HEK293 (cell line): ENCODE data around the gene HSD17B1.

Experiments
- GFI1B ChIP-seq: fragments of 450-650 bp; formaldehyde crosslinking; IDR thresholded peaks from 2 replicates; pipeline ENCODE4 v1.5.1; 2016; ENCODE audit warnings: missing biosample characterization, missing genetic modification characterization
- HOXD13 ChIP-seq: sonication (generic); formaldehyde crosslinking; IDR thresholded peaks from 2 replicates; pipeline ENCODE4 v1.8.0; 2022; ENCODE audit warnings: missing genetic modification reagents, borderline replicate concordance
- KLF1 ChIP-seq: fragments of 450-650 bp; formaldehyde crosslinking; IDR thresholded peaks from 2 replicates; pipeline ENCODE4 v1.5.1; 2016; ENCODE audit warnings: missing biosample characterization, missing genetic modification characterization
- KLF16 ChIP-seq: fragments of 450-650 bp; formaldehyde crosslinking; IDR thresholded peaks from 2 replicates; pipeline ENCODE4 v1.5.1; 2017; ENCODE audit warnings: missing biosample characterization, missing genetic modification characterization
- PRDM1 ChIP-seq: fragments of 450-650 bp; formaldehyde crosslinking; IDR thresholded peaks from 2 replicates; pipeline ENCODE4; 2016; ENCODE audit warnings: missing biosample characterization, missing genetic modification characterization
- RBAK ChIP-seq: fragments of 450-650 bp; formaldehyde crosslinking; IDR thresholded peaks from 2 replicates; pipeline ENCODE4 v1.5.1; 2016; ENCODE audit warnings: missing biosample characterization, missing genetic modification characterization
- REPIN1 ChIP-seq: fragments of 450-650 bp; formaldehyde crosslinking; IDR thresholded peaks from 2 replicates; pipeline ENCODE4 v1.5.1; 2017; ENCODE audit warnings: missing biosample characterization, missing genetic modification characterization, low read depth
- SCRT2 ChIP-seq: fragments of 450-650 bp; formaldehyde crosslinking; IDR thresholded peaks from 2 replicates; pipeline ENCODE4 v1.5.1; 2016; ENCODE audit warnings: missing biosample characterization, missing genetic modification characterization
- SP7 ChIP-seq: fragments of 450-650 bp; formaldehyde crosslinking; IDR thresholded peaks from 2 replicates; pipeline ENCODE4 v1.5.1; 2016; ENCODE audit warnings: missing biosample characterization, missing genetic modification characterization
- ZBTB10 ChIP-seq: fragments of 450-650 bp; formaldehyde crosslinking; IDR thresholded peaks from 2 replicates; pipeline ENCODE4 v1.5.1; 2016; ENCODE audit warnings: missing biosample characterization, missing genetic modification characterization
- ZBTB21 ChIP-seq: fragments of 450-650 bp; formaldehyde crosslinking; IDR thresholded peaks from 2 replicates; pipeline ENCODE4 v1.5.1; 2017; ENCODE audit warnings: missing biosample characterization, missing genetic modification characterization
- ZBTB48 ChIP-seq: fragments of 450-650 bp; formaldehyde crosslinking; IDR thresholded peaks from 2 replicates; pipeline ENCODE4 v1.5.1; 2016; ENCODE audit warnings: missing biosample characterization, missing genetic modification characterization
- ZBTB8A ChIP-seq: fragments of 450-650 bp; formaldehyde crosslinking; IDR thresholded peaks from 2 replicates; pipeline ENCODE4 v1.5.1; 2016; ENCODE audit warnings: missing biosample characterization, missing genetic modification characterization
- ZNF10 ChIP-seq: fragments of 450-650 bp; formaldehyde crosslinking; IDR thresholded peaks from 2 replicates; pipeline ENCODE4 v1.5.1; 2017; ENCODE audit warnings: missing biosample characterization, missing genetic modification characterization
- ZNF169 ChIP-seq: fragments of 450-650 bp; formaldehyde crosslinking; IDR thresholded peaks from 2 replicates; pipeline ENCODE4 v1.5.1; 2016; ENCODE audit warnings: missing biosample characterization, missing genetic modification characterization
- ZNF174 ChIP-seq: fragments of 450-650 bp; formaldehyde crosslinking; IDR thresholded peaks from 2 replicates; pipeline ENCODE4 v1.5.0; 2017; ENCODE audit warnings: missing biosample characterization, mild to moderate bottlenecking, missing genetic modification characterization
- ZNF221 ChIP-seq: fragments of 450-650 bp; formaldehyde crosslinking; IDR thresholded peaks from 2 replicates; pipeline ENCODE4 v1.5.1; 2017; ENCODE audit warnings: missing biosample characterization, missing genetic modification characterization, borderline replicate concordance
- ZNF239 ChIP-seq: fragments of 450-650 bp; formaldehyde crosslinking; IDR thresholded peaks from 2 replicates; pipeline ENCODE4 v1.5.1; 2016; ENCODE audit warnings: missing biosample characterization, missing genetic modification characterization
- ZNF292 ChIP-seq: fragments of 450-650 bp; formaldehyde crosslinking; IDR thresholded peaks from 2 replicates; pipeline ENCODE4 v1.5.1; 2016; ENCODE audit warnings: low read depth, missing biosample characterization, missing genetic modification characterization, borderline replicate concordance
- ZNF354C ChIP-seq: fragments of 450-650 bp; formaldehyde crosslinking; IDR thresholded peaks from 2 replicates; pipeline ENCODE4 v1.5.1; 2016; ENCODE audit warnings: missing biosample characterization, missing genetic modification characterization, low read depth, borderline replicate concordance
- ZNF48 ChIP-seq: fragments of 450-650 bp; formaldehyde crosslinking; IDR thresholded peaks from 2 replicates; pipeline ENCODE4 v1.5.1; 2016; ENCODE audit warnings: missing biosample characterization, missing genetic modification characterization
- ZNF510 ChIP-seq: fragments of 450-650 bp; formaldehyde crosslinking; IDR thresholded peaks from 2 replicates; pipeline ENCODE4 v1.5.1; 2018; ENCODE audit warnings: mild to moderate bottlenecking, missing genetic modification characterization, missing biosample characterization; ENCODE audit not compliant: insufficient replicate concordance
- ZNF549 ChIP-seq: fragments of 450-650 bp; IDR thresholded peaks from 2 replicates; pipeline ENCODE4 v1.5.1; 2018; ENCODE audit warnings: missing biosample characterization, missing genetic modification characterization, mild to moderate bottlenecking, inconsistent platforms, moderate library complexity
- ZNF600 ChIP-seq: fragments of 450-650 bp; formaldehyde crosslinking; IDR thresholded peaks from 2 replicates; pipeline ENCODE4 v1.5.1; 2016; ENCODE audit warnings: missing biosample characterization, missing genetic modification characterization
- ZNF660 ChIP-seq: fragments of 450-650 bp; IDR thresholded peaks from 2 replicates; pipeline ENCODE4 v1.5.1; 2018; ENCODE audit warnings: missing biosample characterization, mild to moderate bottlenecking, missing genetic modification characterization
- ZNF707 ChIP-seq: fragments of 450-650 bp; formaldehyde crosslinking; IDR thresholded peaks from 2 replicates; pipeline ENCODE4 v1.5.1; 2016; ENCODE audit warnings: missing biosample characterization, missing genetic modification characterization
- ZSCAN16 ChIP-seq: fragments of 450-650 bp; formaldehyde crosslinking; IDR thresholded peaks from 2 replicates; pipeline ENCODE4 v1.5.1; 2016; ENCODE audit warnings: missing biosample characterization, missing genetic modification characterization
- ZSCAN30 ChIP-seq: fragments of 450-650 bp; IDR thresholded peaks from 2 replicates; pipeline ENCODE4 v1.5.1; 2018; ENCODE audit warnings: missing biosample characterization, mild to moderate bottlenecking, missing genetic modification characterization, moderate library complexity
- TF ChIP-seq, protein P1 (sequence below): fragments of 450-650 bp; formaldehyde crosslinking; IDR thresholded peaks from 2 replicates; pipeline ENCODE4 v1.5.1; 2016; ENCODE audit warnings: missing biosample characterization, missing genetic modification characterization
- TF ChIP-seq, protein P2 (sequence below): fragments of 450-650 bp; formaldehyde crosslinking; IDR thresholded peaks from 2 replicates; pipeline ENCODE4 v1.5.1; 2016; ENCODE audit warnings: missing biosample characterization, missing genetic modification characterization, low read depth
- TF ChIP-seq, protein P3 (sequence below): fragments of 450-650 bp; formaldehyde crosslinking; IDR thresholded peaks from 2 replicates; pipeline ENCODE4 v1.5.1; 2016; ENCODE audit warnings: missing biosample characterization, missing genetic modification characterization, borderline replicate concordance
- TF ChIP-seq, protein P4 (sequence below): fragments of 450-650 bp; formaldehyde crosslinking; IDR thresholded peaks from 2 replicates; pipeline ENCODE4 v1.5.1; 2016; ENCODE audit warnings: missing biosample characterization, missing genetic modification characterization, low read depth

Gene HSD17B1

GRCh38 chr17:42566883-42567573 is 14.3 kb downstream of the HSD17B1 start, which contains the start of gene MLX (continued):
- TF ChIP-seq SP7 (tag by site-specific recombination) (peak; percentile 75), ZBTB48 (tag by site-specific recombination) (peak; percentile 82), ZBTB21 (tag by site-specific recombination) (no peak; the same call in 1 of the 2 replicates), ZNF174 (tag by site-specific recombination) (no peak), ZNF600 (no peak), PRDM1 (tag by site-specific recombination) (no peak), RBAK (tag by site-specific recombination) (no peak), ZBTB10 (tag by site-specific recombination) (peak; percentile 53; the same call in 1 of the 2 replicates), ZNF549 (no peak), ZSCAN30 (tag by site-specific recombination) (peak; percentile 64), ZNF354C (tag by site-specific recombination) (no peak), ZSCAN16 (no peak), REPIN1 (tag by site-specific recombination) (0 out of 2 replicates have a peak, but pooled peaks have one; percentile 70), ZNF221 (tag by site-specific recombination) (no peak), ZNF707 (tag by site-specific recombination) (no peak), ZNF10 (tag by site-specific recombination) (0 out of 2 replicates have a peak, but pooled peaks have one; percentile 39), ZNF510 (tag by site-specific recombination) (no peak), ZNF239 (no peak), KLF1 (tag by site-specific recombination) (peak; percentile 90), GFI1B (tag by site-specific recombination) (no peak), ZBTB8A (peak; percentile 82), ZNF48 (no peak), SCRT2 (tag by site-specific recombination) (no peak; the same call in 1 of the 2 replicates), KLF16 (peak; percentile 78), HOXD13 (CRISPR knock-in tag) (no peak), ZNF660 (tag by site-specific recombination) (peak; percentile 41; the same call in 1 of the 2 replicates), ZNF169 (tag by site-specific recombination) (no peak), ZNF292 (tag by site-specific recombination) (no peak)
- TF ChIP-seq, protein P1, sequence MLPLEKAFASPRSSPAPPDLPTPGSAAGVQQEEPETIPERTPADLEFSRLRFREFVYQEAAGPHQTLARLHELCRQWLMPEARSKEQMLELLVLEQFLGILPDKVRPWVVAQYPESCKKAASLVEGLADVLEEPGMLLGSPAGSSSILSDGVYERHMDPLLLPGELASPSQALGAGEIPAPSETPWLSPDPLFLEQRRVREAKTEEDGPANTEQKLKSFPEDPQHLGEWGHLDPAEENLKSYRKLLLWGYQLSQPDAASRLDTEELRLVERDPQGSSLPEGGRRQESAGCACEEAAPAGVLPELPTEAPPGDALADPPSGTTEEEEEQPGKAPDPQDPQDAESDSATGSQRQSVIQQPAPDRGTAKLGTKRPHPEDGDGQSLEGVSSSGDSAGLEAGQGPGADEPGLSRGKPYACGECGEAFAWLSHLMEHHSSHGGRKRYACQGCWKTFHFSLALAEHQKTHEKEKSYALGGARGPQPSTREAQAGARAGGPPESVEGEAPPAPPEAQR (tag by site-specific recombination), result no peak
- TF ChIP-seq, protein P2, sequence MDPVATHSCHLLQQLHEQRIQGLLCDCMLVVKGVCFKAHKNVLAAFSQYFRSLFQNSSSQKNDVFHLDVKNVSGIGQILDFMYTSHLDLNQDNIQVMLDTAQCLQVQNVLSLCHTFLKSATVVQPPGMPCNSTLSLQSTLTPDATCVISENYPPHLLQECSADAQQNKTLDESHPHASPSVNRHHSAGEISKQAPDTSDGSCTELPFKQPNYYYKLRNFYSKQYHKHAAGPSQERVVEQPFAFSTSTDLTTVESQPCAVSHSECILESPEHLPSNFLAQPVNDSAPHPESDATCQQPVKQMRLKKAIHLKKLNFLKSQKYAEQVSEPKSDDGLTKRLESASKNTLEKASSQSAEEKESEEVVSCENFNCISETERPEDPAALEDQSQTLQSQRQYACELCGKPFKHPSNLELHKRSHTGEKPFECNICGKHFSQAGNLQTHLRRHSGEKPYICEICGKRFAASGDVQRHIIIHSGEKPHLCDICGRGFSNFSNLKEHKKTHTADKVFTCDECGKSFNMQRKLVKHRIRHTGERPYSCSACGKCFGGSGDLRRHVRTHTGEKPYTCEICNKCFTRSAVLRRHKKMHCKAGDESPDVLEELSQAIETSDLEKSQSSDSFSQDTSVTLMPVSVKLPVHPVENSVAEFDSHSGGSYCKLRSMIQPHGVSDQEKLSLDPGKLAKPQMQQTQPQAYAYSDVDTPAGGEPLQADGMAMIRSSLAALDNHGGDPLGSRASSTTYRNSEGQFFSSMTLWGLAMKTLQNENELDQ, result no peak
- TF ChIP-seq, protein P3, sequence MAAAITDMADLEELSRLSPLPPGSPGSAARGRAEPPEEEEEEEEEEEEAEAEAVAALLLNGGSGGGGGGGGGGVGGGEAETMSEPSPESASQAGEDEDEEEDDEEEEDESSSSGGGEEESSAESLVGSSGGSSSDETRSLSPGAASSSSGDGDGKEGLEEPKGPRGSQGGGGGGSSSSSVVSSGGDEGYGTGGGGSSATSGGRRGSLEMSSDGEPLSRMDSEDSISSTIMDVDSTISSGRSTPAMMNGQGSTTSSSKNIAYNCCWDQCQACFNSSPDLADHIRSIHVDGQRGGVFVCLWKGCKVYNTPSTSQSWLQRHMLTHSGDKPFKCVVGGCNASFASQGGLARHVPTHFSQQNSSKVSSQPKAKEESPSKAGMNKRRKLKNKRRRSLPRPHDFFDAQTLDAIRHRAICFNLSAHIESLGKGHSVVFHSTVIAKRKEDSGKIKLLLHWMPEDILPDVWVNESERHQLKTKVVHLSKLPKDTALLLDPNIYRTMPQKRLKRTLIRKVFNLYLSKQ (tag by site-specific recombination), result 0 out of 2 replicates have a peak, but pooled peaks have one; percentile 48
- TF ChIP-seq, protein P4, sequence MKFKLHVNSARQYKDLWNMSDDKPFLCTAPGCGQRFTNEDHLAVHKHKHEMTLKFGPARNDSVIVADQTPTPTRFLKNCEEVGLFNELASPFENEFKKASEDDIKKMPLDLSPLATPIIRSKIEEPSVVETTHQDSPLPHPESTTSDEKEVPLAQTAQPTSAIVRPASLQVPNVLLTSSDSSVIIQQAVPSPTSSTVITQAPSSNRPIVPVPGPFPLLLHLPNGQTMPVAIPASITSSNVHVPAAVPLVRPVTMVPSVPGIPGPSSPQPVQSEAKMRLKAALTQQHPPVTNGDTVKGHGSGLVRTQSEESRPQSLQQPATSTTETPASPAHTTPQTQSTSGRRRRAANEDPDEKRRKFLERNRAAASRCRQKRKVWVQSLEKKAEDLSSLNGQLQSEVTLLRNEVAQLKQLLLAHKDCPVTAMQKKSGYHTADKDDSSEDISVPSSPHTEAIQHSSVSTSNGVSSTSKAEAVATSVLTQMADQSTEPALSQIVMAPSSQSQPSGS (tag by site-specific recombination), result no peak
